HepG2 (cell line): Measurements from ENCODE around the gene GPA33.

Source experiments
- ATF2 ChIP-seq: sonication (generic); formaldehyde crosslinking; IDR thresholded peaks from 2 replicates; pipeline ENCODE4 v1.4.0; 2020; ENCODE audit warnings: missing genetic modification reagents
- CTCF ChIP-seq: sonication (generic); formaldehyde crosslinking; IDR thresholded peaks from 2 replicates; pipeline ENCODE4 v1.5.0; 2020; ENCODE audit warnings: mild to moderate bottlenecking, missing genetic modification reagents, moderate library complexity
- EP300 ChIP-seq, 3 experiments: sonication (generic) in 1 of 3; formaldehyde crosslinking in 1 of 3; IDR thresholded peaks; 2 replicates each; pipeline versions ENCODE4 v1.5.1 to v1.6.1; 2011 to 2020; ENCODE audit warnings: low read depth in 2 of 3, low read length in 2 of 3, borderline replicate concordance in 1 of 3, improper control_type of control experiment in 1 of 3, mild to moderate bottlenecking in 1 of 3, missing genetic modification reagents in 1 of 3, moderate library complexity in 1 of 3
- FOSL1 ChIP-seq: sonication (generic); formaldehyde crosslinking; IDR thresholded peaks from 2 replicates; pipeline ENCODE4 v1.9.0; 2021; ENCODE audit warnings: missing genetic modification reagents, borderline replicate concordance
- IRX3 ChIP-seq: sonication (generic); formaldehyde crosslinking; IDR thresholded peaks from 2 replicates; pipeline ENCODE4 v1.8.1; 2023; ENCODE audit warnings: mild to moderate bottlenecking, low read depth, missing genetic modification reagents, borderline replicate concordance
- MXI1 ChIP-seq: IDR thresholded peaks from 3 replicates; pipeline ENCODE4 v1.6.1; 2012; ENCODE audit warnings: low read depth, low read length, inconsistent platforms, borderline replicate concordance
- PRDM15 ChIP-seq: sonication (generic); formaldehyde crosslinking; IDR thresholded peaks from 2 replicates; pipeline ENCODE4 v1.4.0; 2020; ENCODE audit warnings: missing genetic modification reagents
- REST ChIP-seq, 2 experiments: IDR thresholded peaks; 2 replicates each; pipeline ENCODE4 v1.6.1; 2011 to 2012; ENCODE audit warnings: low read length in 2 of 2, borderline replicate concordance in 1 of 2, low read depth in 1 of 2, mild to moderate bottlenecking in 1 of 2, moderate library complexity in 1 of 2
- TBP ChIP-seq: sonication (generic); formaldehyde crosslinking; IDR thresholded peaks from 2 replicates; pipeline ENCODE4 v1.5.0; 2020; ENCODE audit warnings: missing genetic modification reagents
- ZNF33B ChIP-seq: sonication (generic); formaldehyde crosslinking; IDR thresholded peaks from 2 replicates; pipeline ENCODE4 v1.5.1; 2020; ENCODE audit warnings: mild to moderate bottlenecking, missing genetic modification reagents

GRCh38 chr1:167111868-167112709 lies 21.9 kb upstream of the GPA33 start:
- TF ChIP-seq IRX3 (CRISPR knock-in tag) (no peak), EP300 (IDR thresholded peaks at IDR 0.05; ENCODE audit: low read depth in 2 of 2, low read length in 2 of 2) (no peak), EP300 (CRISPR knock-in tag; IDR thresholded peaks at IDR 0.05; ENCODE audit: borderline replicate concordance) (no peak), REST (IDR thresholded peaks at IDR 0.05; ENCODE audit: borderline replicate concordance in 1 of 2, low read depth in 1 of 2, low read length in 2 of 2) (no peak), CTCF (CRISPR knock-in tag) (no peak), TBP (CRISPR knock-in tag) (no peak), MXI1 (no peak), FOSL1 (CRISPR knock-in tag) (no peak), PRDM15 (CRISPR knock-in tag) (no peak), ATF2 (no peak), ZNF33B (no peak)
